Tibial nerve (tissue), 4 donors: ENCODE measurements around the gene MARS1.
"Not testable (repeated sequence)": the region's sequence is repeated elsewhere in the genome, so short reads cannot be mapped to it uniquely, and the experiment has no call there.

Source experiments
- EP300 ChIP-seq, 2 donors: sonication (generic); formaldehyde crosslinking; IDR thresholded peaks; one replicate each; pipeline ENCODE4 v1.6.1; 2017; ENCODE audit warnings: antibody characterized with exemption in 2 of 2, mild to moderate bottlenecking in 1 of 2
- POLR2A ChIP-seq, 2 donors: fragments of 450-650 bp; IDR thresholded peaks; one replicate each; pipeline ENCODE4 v1.6.1; 2017; ENCODE audit warnings: antibody characterized with exemption in 2 of 2, mild to moderate bottlenecking in 2 of 2, moderate library complexity in 2 of 2
- TF ChIP-seq, protein P1 (sequence below), 5 experiments: fragments of 200-600 bp in 3 of 5; fragments of 450-650 bp in 2 of 5; sonication (generic) in 3 of 5; IDR thresholded peaks; one replicate each; pipeline ENCODE4 v1.5.1; 2016 to 2019; ENCODE audit warnings: antibody characterized with exemption in 5 of 5, mild to moderate bottlenecking in 3 of 5, moderate library complexity in 2 of 5

DNA sequence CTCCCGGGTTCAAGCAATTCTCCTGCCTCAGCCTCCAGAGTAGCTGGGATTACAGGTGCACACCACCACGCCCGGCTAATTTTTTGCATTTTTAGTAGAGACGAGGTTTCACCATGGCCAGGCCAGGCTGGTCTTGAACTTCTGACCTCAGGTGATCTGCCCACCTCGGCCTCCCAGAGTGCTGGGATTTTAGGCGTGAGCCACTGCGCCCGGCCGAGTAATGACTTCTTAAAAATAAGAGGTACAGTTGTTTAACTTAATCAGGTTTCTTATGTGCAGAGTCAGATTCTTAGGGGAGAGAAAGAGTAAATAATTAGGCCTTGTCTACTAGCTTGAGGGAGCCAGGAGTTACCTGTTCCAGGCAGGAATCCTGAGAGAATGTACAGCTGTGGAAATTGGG, 26.4 kb downstream of the MARS1 start:
- TF ChIP-seq, protein P1, sequence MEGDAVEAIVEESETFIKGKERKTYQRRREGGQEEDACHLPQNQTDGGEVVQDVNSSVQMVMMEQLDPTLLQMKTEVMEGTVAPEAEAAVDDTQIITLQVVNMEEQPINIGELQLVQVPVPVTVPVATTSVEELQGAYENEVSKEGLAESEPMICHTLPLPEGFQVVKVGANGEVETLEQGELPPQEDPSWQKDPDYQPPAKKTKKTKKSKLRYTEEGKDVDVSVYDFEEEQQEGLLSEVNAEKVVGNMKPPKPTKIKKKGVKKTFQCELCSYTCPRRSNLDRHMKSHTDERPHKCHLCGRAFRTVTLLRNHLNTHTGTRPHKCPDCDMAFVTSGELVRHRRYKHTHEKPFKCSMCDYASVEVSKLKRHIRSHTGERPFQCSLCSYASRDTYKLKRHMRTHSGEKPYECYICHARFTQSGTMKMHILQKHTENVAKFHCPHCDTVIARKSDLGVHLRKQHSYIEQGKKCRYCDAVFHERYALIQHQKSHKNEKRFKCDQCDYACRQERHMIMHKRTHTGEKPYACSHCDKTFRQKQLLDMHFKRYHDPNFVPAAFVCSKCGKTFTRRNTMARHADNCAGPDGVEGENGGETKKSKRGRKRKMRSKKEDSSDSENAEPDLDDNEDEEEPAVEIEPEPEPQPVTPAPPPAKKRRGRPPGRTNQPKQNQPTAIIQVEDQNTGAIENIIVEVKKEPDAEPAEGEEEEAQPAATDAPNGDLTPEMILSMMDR (IDR thresholded peaks at IDR 0.05) = not testable (repeated sequence)
- not testable (repeated sequence) for TF ChIP-seq POLR2A, EP300 (IDR thresholded peaks at IDR 0.05)
